ENCODE data around the gene OTX2. TPM values are rescaled to one million over a fixed set of nuclear protein-coding genes. Genes with fewer than 3 reads are reported as not detected.

OTX2 gene
- polyA plus RNA-seq, 2 of the 4 experiments (the other 2 are of a cell fraction) = not detected

DNA sequence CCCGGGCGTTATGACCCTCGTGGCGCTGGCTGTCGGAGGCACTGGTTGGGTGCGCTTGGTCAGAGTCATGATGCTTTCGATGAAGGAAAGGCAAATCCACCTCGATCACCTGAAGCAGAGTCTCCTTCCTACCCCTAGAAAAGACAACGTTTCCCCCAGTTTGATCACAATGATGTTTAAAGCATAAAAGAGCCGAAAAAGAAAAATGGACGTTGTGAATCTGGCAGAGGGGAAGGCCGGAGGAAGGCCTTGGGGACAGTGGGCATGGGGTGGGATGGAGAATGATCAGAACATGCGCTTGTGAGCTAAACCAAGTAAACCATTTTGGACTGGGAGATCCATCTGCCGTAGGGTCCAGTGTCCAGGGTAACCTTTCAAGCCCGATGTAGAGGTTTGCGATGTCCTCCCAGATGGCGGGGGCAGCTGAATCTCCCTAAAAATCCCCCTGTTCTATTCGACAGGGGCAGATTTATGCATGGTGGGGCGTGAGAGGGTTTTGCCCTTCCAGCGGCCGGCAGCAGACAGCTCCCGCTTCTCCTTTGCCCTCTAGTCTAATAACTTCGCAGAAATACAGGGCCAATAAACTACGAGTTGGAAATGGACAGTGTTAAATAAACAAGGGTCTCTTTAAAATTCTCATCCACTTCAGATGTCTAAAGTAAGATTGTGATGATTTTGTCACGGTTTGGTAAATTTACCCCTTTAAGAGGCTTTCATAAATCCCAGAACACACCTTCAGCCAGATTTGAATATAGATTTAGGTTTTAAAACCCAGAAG lies 2.3 kb upstream of the OTX2 start:
- ATAC-seq (no peak), FAIRE-seq (no peak), DNase-seq (ENCODE audit: low read depth in 1 of 2, low spot score in 1 of 2) (no peak)
- Histone ChIP-seq H3K9me3 (no peaks in the 10 kb centered on the region; the same call in 2 of the 3 replicates), H3K4me3 (no peak overlapping the region), H3K4me2 (no peak overlapping the region), H3K27ac (no peak overlapping the region), H3K4me1 (no peaks in the 10 kb centered on the region)
- WGBS (ENCODE audit: missing lambda C conversion rate) = 50% methylated on average over 22 of the region's 25 CpGs
- POLR2A ChIA-PET = no interaction called here
- CTCF ChIA-PET = interaction anchor here (0.6 kb wide), 1 partner anchor 322 kb away, joined by 3 read pairs; no protein-coding TSS in a partner anchor
- TF ChIP-seq, protein P1, sequence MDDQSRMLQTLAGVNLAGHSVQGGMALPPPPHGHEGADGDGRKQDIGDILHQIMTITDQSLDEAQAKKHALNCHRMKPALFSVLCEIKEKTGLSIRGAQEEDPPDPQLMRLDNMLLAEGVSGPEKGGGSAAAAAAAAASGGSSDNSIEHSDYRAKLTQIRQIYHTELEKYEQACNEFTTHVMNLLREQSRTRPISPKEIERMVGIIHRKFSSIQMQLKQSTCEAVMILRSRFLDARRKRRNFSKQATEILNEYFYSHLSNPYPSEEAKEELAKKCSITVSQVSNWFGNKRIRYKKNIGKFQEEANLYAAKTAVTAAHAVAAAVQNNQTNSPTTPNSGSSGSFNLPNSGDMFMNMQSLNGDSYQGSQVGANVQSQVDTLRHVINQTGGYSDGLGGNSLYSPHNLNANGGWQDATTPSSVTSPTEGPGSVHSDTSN (IDR thresholded peaks at IDR 0.05) = no peak
- TF ChIP-seq RCOR1 (IDR thresholded peaks at IDR 0.05; ENCODE audit: low read depth, low read length) = no peak
- no peak for TF ChIP-seq RAD21 (conservative IDR thresholded peaks at IDR 0.05 in 1 of 2, IDR thresholded peaks at IDR 0.05 in 1 of 2)
- TF ChIP-seq, protein P2, sequence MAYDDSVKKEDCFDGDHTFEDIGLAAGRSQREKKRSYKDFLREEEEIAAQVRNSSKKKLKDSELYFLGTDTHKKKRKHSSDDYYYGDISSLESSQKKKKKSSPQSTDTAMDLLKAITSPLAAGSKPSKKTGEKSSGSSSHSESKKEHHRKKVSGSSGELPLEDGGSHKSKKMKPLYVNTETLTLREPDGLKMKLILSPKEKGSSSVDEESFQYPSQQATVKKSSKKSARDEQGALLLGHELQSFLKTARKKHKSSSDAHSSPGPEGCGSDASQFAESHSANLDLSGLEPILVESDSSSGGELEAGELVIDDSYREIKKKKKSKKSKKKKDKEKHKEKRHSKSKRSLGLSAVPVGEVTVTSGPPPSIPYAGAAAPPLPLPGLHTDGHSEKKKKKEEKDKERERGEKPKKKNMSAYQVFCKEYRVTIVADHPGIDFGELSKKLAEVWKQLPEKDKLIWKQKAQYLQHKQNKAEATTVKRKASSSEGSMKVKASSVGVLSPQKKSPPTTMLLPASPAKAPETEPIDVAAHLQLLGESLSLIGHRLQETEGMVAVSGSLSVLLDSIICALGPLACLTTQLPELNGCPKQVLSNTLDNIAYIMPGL (CRISPR knock-in tag; IDR thresholded peaks at IDR 0.05; ENCODE audit: borderline replicate concordance) = no peak
- TF ChIP-seq FOSL2 (IDR thresholded peaks at IDR 0.05) = no peak
- no peak for TF ChIP-seq FOSL2 (CRISPR knock-in tag; IDR thresholded peaks at IDR 0.05)
- no peak for TF ChIP-seq CBX8 (IDR thresholded peaks at IDR 0.05)
- TF ChIP-seq, protein P3, sequence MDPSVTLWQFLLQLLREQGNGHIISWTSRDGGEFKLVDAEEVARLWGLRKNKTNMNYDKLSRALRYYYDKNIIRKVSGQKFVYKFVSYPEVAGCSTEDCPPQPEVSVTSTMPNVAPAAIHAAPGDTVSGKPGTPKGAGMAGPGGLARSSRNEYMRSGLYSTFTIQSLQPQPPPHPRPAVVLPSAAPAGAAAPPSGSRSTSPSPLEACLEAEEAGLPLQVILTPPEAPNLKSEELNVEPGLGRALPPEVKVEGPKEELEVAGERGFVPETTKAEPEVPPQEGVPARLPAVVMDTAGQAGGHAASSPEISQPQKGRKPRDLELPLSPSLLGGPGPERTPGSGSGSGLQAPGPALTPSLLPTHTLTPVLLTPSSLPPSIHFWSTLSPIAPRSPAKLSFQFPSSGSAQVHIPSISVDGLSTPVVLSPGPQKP (IDR thresholded peaks at IDR 0.05; ENCODE audit: low read depth, low read length) = no peak
- no peak for TF ChIP-seq EHF (CRISPR knock-in tag; IDR thresholded peaks at IDR 0.05)
- no peak for TF ChIP-seq FOXS1 (CRISPR knock-in tag; IDR thresholded peaks at IDR 0.05)
- TF ChIP-seq PHF8 (IDR thresholded peaks at IDR 0.05; ENCODE audit: borderline replicate concordance, low read depth) = no peak
- no peak for TF ChIP-seq ZC3H11A (IDR thresholded peaks at IDR 0.05)
- no peak for TF ChIP-seq HDAC2 (IDR thresholded peaks at IDR 0.05)
- no peak for TF ChIP-seq JUN (IDR thresholded peaks at IDR 0.05)

DNA sequence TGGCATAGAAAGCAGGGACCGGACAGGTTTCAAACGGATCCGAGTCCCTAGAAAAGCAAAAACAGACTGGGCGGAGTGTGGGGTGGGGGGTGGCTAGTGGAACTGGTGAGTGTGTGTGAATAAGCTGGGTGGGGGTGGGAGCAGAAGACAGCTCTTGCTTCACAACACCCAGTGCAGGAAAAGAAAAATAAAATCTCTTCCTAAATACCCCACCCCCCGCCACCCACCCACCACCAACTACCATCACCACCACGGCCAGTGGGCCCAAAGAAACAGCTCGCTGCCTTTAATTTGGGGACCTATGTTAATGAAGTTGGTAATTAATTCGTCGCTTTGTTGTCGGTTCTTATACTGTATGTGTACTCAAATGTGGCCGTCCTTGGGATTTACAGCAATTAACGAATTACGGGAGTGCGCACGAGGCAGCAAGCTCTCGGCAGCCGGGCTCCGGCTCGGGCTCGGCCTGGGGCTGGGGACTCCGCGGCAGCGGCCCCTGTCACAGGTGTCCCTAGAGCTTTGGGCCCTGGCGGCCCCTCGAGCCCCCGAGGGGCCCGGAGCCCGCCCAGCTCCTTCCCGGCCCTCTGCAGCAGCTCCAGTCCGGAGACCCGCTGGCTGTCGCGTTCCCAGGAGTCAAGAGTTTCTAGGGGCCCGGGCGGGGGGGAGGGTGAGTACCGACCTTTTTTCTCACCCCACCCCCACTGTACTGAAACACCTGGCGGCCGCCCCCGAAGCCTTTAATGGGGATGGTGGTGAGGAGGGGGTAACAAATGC lies 1.5 kb upstream of the OTX2 start:
- H3K4me1 ChIP-seq = no peaks in the 10 kb centered on the region
- DNase-seq (ENCODE audit: low read depth in 1 of 2, low spot score in 1 of 2) = no peak
- no peaks in the 10 kb centered on the region; the same call in 2 of the 3 replicates for H3K9me3 ChIP-seq
- TF ChIP-seq ZFP36 (IDR thresholded peaks at IDR 0.05; ENCODE audit: borderline replicate concordance, partially characterized antibody) = no peak
- no peak for TF ChIP-seq HEYL (CRISPR knock-in tag; IDR thresholded peaks at IDR 0.05)
- TF ChIP-seq GATA3 (IDR thresholded peaks at IDR 0.05; ENCODE audit: borderline replicate concordance) = no peak
- no peak for ATAC-seq
- 61% methylated on average over 19 of the region's 39 CpGs for WGBS (ENCODE audit: missing lambda C conversion rate)
- ChIA-PET CTCF (interaction anchor here (0.8 kb wide), 1 partner anchor 15 kb away, joined by 3 read pairs; no protein-coding TSS in a partner anchor), POLR2A (no interaction called here)
- no peak overlapping the region for H3K27ac ChIP-seq
- no peak overlapping the region for H3K4me2 ChIP-seq
- H3K4me3 ChIP-seq = no peak overlapping the region
- FAIRE-seq = no peak
